DND-41 (cell line): ENCODE measurements around the gene GAS2.

Source experiments
- ATAC-seq: fragments of 200-7000 bp; cut with Tn5 transposase; 3 replicates; pipeline ENCODE4 v1.9.1; 2021; ENCODE audit warnings: low read depth; ENCODE audit not compliant: insufficient read depth
- DNase-seq: peaks from one replicate; pipeline ENCODE4 v3.0.0-alpha.2; 2020
- H2AFZ ChIP-seq: 2 replicates; pipeline ENCODE4 v1.6.0; 2012; ENCODE audit warnings: low read depth, low read length
- H3K27ac ChIP-seq: 2 replicates; pipeline ENCODE4 v1.5.1; 2012; ENCODE audit warnings: low read length, inconsistent platforms
- H3K27me3 ChIP-seq: fragments of 200-600 bp; sonication (generic); 2 replicates; pipeline ENCODE4 v1.6.0; 2012; ENCODE audit warnings: low read length, mild to moderate bottlenecking, inconsistent platforms; ENCODE audit not compliant: insufficient read depth, poor library complexity
- H3K36me3 ChIP-seq: 2 replicates; pipeline ENCODE4 v1.5.1; 2012; ENCODE audit warnings: low read length, inconsistent platforms; ENCODE audit not compliant: insufficient read depth
- H3K4me1 ChIP-seq: 2 replicates; pipeline ENCODE4 v1.5.1; 2012; ENCODE audit warnings: mild to moderate bottlenecking, low read length; ENCODE audit not compliant: insufficient read depth
- H3K4me2 ChIP-seq: 2 replicates; pipeline ENCODE4 v1.6.0; 2012; ENCODE audit warnings: mild to moderate bottlenecking, moderate library complexity, low read length, inconsistent platforms; ENCODE audit not compliant: insufficient read depth
- H3K4me3 ChIP-seq, 2 experiments: fragments of 200-600 bp in 1 of 2; shearing (Covaris generic) in 1 of 2; 2 replicates each; pipeline ENCODE4 v1.5.1; 2012 to 2016; ENCODE audit warnings: inconsistent platforms in 2 of 2, low read length in 2 of 2, mild to moderate bottlenecking in 2 of 2, low read depth in 1 of 2, moderate library complexity in 1 of 2
- H3K79me2 ChIP-seq: 2 replicates; pipeline ENCODE4 v1.6.0; 2012; ENCODE audit warnings: low read length, inconsistent platforms; ENCODE audit not compliant: insufficient read depth
- H3K9ac ChIP-seq: 2 replicates; pipeline ENCODE4 v1.6.0; 2012; ENCODE audit warnings: low read depth, mild to moderate bottlenecking, inconsistent platforms, low read length, moderate library complexity
- H3K9me3 ChIP-seq: 2 replicates; pipeline ENCODE4 v1.5.1; 2012; ENCODE audit warnings: low read length, moderate library complexity, mild to moderate bottlenecking, inconsistent platforms; ENCODE audit not compliant: insufficient read depth, severe bottlenecking
- H4K20me1 ChIP-seq: 2 replicates; pipeline ENCODE4 v1.6.0; 2012; ENCODE audit warnings: low read length; ENCODE audit not compliant: insufficient read depth
- CTCF ChIP-seq: IDR thresholded peaks from 2 replicates; pipeline ENCODE4 v1.5.1; 2012; ENCODE audit warnings: borderline replicate concordance, low read length, moderate library complexity, mild to moderate bottlenecking; ENCODE audit not compliant: poor library complexity, severe bottlenecking; ENCODE audit errors: extremely low read depth
- EZH2 ChIP-seq: IDR thresholded peaks from 3 replicates; pipeline ENCODE4 v1.6.1; 2012; ENCODE audit warnings: borderline replicate concordance, low read depth, mild to moderate bottlenecking, moderate library complexity, low read length, inconsistent platforms; ENCODE audit not compliant: severe bottlenecking

The GAS2 gene

GRCh38 chr11:22732588-22732987, 66.2 kb downstream of the GAS2 start:
- H3K9me3 ChIP-seq: no peaks in the 10 kb centered on the region
- H3K4me3 ChIP-seq: no peak overlapping the region
- no peak for ATAC-seq
- DNase-seq: no peak
- H3K27me3 ChIP-seq: no peaks in the 10 kb centered on the region
- no peak overlapping the region for H2AFZ ChIP-seq
- no peaks in the 10 kb centered on the region for H3K36me3 ChIP-seq
- H3K79me2 ChIP-seq: no peaks in the 10 kb centered on the region
- H3K27ac ChIP-seq: no peak overlapping the region
- no peak overlapping the region for H3K9ac ChIP-seq
- TF ChIP-seq CTCF (no peak), EZH2 (no peak)
- H4K20me1 ChIP-seq: no peaks in the 10 kb centered on the region
- no peak overlapping the region for H3K4me2 ChIP-seq
- peaks cover 5% of the 10 kb centered on the region; the same call in 1 of the 2 replicates for H3K4me1 ChIP-seq

- H3K9ac ChIP-seq: no peak overlapping the region
- no peak overlapping the region for H2AFZ ChIP-seq
- no peak for TF ChIP-seq CTCF
- no peak for TF ChIP-seq EZH2
- H3K4me1 ChIP-seq: peaks cover 5% of the 10 kb centered on the region; the same call in 1 of the 2 replicates
- no peak overlapping the region for H3K4me2 ChIP-seq
- H3K27ac ChIP-seq: no peak overlapping the region
- H3K9me3 ChIP-seq: no peaks in the 10 kb centered on the region
- H4K20me1 ChIP-seq: no peaks in the 10 kb centered on the region
- DNase-seq (no peak), ATAC-seq (no peak)
- H3K36me3 ChIP-seq: no peaks in the 10 kb centered on the region
- H3K27me3 ChIP-seq: no peaks in the 10 kb centered on the region
- H3K79me2 ChIP-seq: no peaks in the 10 kb centered on the region
- H3K4me3 ChIP-seq: no peak overlapping the region
These were observed 67.3 kb downstream of the GAS2 start for GRCh38 chr11:22733475-22734248.

- no peak overlapping the region for H3K4me3 ChIP-seq
- H2AFZ ChIP-seq: no peak overlapping the region
- no peaks in the 10 kb centered on the region for H3K27me3 ChIP-seq
- peak overlapping the region; percentile 25; the same call in 1 of the 2 replicates for H3K4me2 ChIP-seq
- DNase-seq (no peak), ATAC-seq (no peak)
- TF ChIP-seq EZH2: no peak
- TF ChIP-seq CTCF: no peak
- H3K4me1 ChIP-seq: peaks cover 5% of the 10 kb centered on the region; the same call in 1 of the 2 replicates
- no peaks in the 10 kb centered on the region for H4K20me1 ChIP-seq
- no peaks in the 10 kb centered on the region for H3K36me3 ChIP-seq
- no peak overlapping the region for H3K27ac ChIP-seq
- no peaks in the 10 kb centered on the region for H3K9me3 ChIP-seq
- no peak overlapping the region for H3K9ac ChIP-seq
- H3K79me2 ChIP-seq: no peaks in the 10 kb centered on the region
These were observed 68.4 kb downstream of the GAS2 start for GRCh38 chr11:22734628-22735345.
